Activated T-cell treated with anti-CD3 and anti-CD28 coated beads, Interleukin-2, amount 50 U/mL, for 4 hours (primary cell): ENCODE results near the gene SYNPO. TPM values are rescaled to one million over a fixed set of nuclear protein-coding genes. Genes with fewer than 3 reads are reported as not detected.

ENCODE experiments used
- ATAC-seq, 2 donors: fragments of 200-7000 bp; cut with Tn5 transposase; one replicate each; pipeline ENCODE4 v1.10.0; 2021
- DNase-seq: peaks from one replicate; pipeline ENCODE4 v3.0.0-alpha.2; 2020
- H3K27me3 Mint-ChIP-seq: one replicate; pipeline ENCODE4 v1.8.0; 2021; ENCODE audit warnings: low read depth, mixed read lengths
- H3K36me3 Mint-ChIP-seq: one replicate; pipeline ENCODE4 v1.8.0; 2022; ENCODE audit warnings: mixed read lengths; ENCODE audit not compliant: insufficient read depth
- H3K4me1 Mint-ChIP-seq: one replicate; pipeline ENCODE4 v1.8.0; 2021; ENCODE audit warnings: low read depth, mixed read lengths
- H3K4me3 Mint-ChIP-seq: one replicate; pipeline ENCODE4 v1.8.0; 2021; ENCODE audit warnings: mild to moderate bottlenecking, moderate library complexity, mixed read lengths
- H3K9me3 Mint-ChIP-seq: one replicate; pipeline ENCODE4 v1.8.0; 2021; ENCODE audit warnings: mixed read lengths
- total RNA-seq, 3 donors: library from RNA; stranded (reverse); gene quantifications; one replicate each; pipeline ENCODE4 v1.2.1, GENCODE V29; 2021

The SYNPO gene
- total RNA-seq, 3 donors from 2014 or later = 0.56 to 1.4 (median 0.79) TPM

DNA sequence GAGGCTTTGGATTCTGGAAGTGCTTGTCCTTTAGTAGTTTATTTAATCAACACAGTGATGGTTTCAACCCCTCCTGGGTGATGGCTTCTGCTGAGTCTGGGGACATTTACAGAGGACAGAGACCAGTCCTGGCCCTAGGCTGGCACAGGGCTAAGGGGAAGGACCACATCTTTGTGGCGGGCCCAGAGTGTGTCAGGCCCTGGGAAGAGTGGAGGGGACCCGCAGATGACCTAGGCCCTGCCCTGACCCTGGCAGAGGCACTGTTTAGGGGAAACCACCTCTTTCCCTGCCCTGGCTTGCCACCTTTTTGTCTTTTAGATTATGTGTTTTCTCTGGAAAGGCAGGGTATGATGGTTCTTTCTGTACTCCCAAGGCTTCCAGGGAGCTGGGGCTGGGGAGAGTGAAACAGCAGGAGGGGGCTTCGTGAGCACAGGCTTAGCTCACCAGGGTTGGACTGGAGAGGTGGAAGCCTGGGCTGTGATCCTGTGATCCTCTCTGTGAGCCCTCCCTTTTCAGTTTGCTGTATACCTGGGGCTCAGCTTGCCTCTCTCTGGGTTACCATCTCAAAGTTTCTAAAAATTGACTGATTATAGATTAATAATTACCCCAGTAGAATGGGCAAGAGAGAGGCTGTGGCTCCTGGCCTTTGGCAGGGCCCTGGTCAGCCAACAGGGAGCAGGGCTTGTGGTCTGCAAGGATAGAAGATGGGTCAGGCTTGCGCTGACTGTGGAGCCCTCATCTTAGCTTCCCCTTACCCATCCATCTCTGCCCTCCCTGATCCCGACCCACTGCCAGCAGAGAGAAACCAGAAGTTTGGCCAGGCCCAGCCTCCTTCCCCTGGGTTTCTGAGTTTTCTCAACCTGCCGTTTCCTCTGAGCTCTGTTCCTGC is 1.7 kb upstream of the SYNPO start:
- Mint-ChIP-seq H3K4me3 (no peak overlapping the region), H3K36me3 (no peaks in the 10 kb centered on the region), H3K9me3 (no peaks in the 10 kb centered on the region), H3K27me3 (peaks cover 15% of the 10 kb centered on the region), H3K4me1 (no peaks in the 10 kb centered on the region)
- DNase-seq = no peak
- peak in 1 of 2 donors; percentile 25 for ATAC-seq

DNA sequence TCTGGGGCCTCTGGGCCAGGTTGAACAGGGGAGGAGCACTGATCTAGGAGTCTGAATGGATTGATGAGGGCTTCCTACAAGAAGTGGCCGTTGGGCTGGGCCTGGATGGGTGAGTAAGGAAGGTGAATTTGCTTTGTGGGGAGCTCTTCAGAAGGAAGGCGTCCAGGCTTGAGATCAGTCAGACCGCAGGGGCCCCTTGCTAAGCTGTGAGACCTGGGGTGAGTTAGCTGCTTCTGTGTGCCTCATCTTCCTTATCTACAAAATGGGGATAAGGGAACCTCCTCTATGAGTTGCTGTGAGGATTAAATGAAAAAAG is 1.1 kb upstream of the SYNPO start:
- H3K27me3 Mint-ChIP-seq = peaks cover 15% of the 10 kb centered on the region
- H3K36me3 Mint-ChIP-seq = no peaks in the 10 kb centered on the region
- no peaks in the 10 kb centered on the region for H3K9me3 Mint-ChIP-seq
- peak in 1 of 2 donors; percentile 9 for ATAC-seq
- H3K4me1 Mint-ChIP-seq = no peaks in the 10 kb centered on the region
- H3K4me3 Mint-ChIP-seq = no peak overlapping the region
- no peak for DNase-seq

DNA sequence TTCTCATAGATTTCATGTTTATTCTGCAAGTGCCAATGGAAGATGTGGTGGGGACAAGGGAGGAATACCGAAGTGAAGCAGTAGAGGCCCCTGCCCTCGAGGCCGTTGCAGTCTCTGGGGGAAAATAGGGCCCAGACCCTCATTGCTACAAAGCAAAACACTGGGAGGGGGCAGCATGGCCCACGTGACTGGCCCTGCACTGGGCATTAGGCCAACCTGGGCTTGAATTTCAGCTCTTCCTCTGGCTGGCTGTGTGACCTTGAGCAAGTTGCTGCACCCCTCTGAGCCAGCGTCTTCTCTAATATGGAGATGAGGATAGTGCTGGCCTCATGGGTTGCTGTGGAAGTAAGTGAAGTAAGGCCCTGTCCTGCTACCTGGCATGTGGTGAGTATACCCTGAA is 709 bp upstream of the SYNPO start:
- DNase-seq (no peak), ATAC-seq (no peak)
- Mint-ChIP-seq H3K27me3 (peaks cover 15% of the 10 kb centered on the region), H3K36me3 (no peaks in the 10 kb centered on the region), H3K4me1 (no peaks in the 10 kb centered on the region), H3K4me3 (no peak overlapping the region), H3K9me3 (no peaks in the 10 kb centered on the region)

DNA sequence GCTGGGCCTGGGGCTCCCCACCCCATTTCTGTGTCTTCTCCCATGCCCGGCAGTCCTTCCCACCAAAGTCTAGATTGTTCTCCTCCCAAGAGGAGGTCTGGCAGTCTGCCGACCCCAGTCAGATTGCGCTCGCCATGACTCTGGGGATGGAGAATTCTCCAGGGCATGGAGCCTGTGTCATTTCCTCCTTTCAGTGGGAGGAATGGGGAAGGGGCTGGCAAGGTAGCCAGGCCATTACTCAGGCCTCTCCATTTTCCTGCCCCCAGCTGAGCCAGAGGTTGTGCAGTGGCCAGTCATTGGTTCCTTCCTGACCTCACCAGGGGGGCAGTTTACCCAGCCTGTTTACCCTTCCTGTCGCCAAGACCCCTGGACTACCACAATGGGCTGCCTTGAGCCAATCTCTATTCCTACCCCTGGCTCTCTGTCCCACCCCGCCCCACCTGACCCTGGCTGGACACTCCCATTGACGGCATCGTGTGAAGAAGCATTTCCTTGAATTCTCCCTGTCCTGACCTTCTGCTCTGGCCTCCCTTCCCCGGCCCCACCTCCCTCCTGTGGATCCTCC is 628 bp downstream of the SYNPO start:
- H3K4me1 Mint-ChIP-seq = no peaks in the 10 kb centered on the region

DNA sequence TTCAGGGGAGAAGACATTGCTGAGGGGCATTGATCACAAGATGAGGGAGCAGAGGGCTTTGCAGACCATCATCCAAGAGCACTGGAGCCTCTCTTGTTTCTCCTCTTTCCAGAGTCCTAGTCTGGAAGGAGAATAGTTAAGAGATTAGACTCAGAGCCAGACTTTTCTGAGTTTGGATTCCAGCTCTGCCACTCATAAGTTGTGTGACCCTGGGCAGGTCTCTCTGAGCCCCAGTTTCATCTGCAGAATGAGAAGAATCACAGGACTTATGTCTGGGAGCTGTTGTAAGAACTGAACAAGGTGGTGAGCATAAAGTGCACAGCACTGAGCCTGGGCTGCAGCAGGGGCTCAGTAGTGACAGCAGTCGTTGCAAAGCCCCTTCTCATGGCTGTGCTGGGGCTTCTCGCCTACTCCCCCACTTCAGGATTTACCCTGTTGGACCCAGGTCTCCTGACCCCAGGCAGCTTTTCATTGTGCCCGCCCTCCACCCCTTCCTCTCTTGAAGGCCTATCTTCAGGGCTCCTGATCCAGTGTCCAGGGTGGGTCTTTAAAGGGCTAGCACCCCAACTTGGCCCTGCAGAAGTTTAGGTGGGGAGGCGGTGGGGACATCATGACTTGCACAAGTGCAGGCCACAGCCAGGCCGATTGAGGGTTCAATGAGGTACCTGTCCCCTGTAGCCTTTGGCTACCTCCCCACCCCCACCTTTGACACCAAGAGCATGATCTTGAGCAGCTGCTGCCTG is 1.5 kb downstream of the SYNPO start:
- ATAC-seq (no peak), DNase-seq (no peak)
- Mint-ChIP-seq H3K4me1 (no peaks in the 10 kb centered on the region), H3K9me3 (no peaks in the 10 kb centered on the region), H3K36me3 (no peaks in the 10 kb centered on the region), H3K27me3 (peaks cover 4% of the 10 kb centered on the region), H3K4me3 (no peak overlapping the region)

More for the DNA sequence above, 628 bp downstream of the SYNPO start:
- Mint-ChIP-seq H3K4me3 (no peak overlapping the region), H3K36me3 (no peaks in the 10 kb centered on the region), H3K27me3 (peaks cover 10% of the 10 kb centered on the region), H3K9me3 (no peaks in the 10 kb centered on the region)
- DNase-seq = no peak
- no peak for ATAC-seq

DNA sequence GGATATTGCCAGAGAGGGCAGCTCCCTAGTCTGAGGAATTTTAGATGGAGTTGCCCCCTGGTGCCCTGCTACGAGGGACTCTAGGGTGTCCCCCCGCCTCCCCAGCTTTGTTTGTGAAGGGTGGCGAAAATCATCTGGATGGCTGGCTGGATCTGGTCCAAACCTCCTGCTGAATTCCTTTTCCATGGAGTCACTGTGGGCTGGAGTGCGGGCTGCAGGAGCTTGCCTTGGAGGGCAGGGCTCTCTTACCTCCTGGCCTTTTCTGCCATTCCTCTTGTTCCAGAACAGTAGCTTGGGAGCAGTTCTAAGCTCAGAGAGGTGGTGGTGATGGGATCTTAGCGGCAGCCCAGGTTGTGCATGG is 2.1 kb downstream of the SYNPO start:
- ATAC-seq = no peak
- no peak for DNase-seq
- Mint-ChIP-seq H3K4me3 (no peak overlapping the region), H3K36me3 (no peaks in the 10 kb centered on the region), H3K27me3 (peaks cover 4% of the 10 kb centered on the region), H3K9me3 (no peaks in the 10 kb centered on the region), H3K4me1 (no peaks in the 10 kb centered on the region)

DNA sequence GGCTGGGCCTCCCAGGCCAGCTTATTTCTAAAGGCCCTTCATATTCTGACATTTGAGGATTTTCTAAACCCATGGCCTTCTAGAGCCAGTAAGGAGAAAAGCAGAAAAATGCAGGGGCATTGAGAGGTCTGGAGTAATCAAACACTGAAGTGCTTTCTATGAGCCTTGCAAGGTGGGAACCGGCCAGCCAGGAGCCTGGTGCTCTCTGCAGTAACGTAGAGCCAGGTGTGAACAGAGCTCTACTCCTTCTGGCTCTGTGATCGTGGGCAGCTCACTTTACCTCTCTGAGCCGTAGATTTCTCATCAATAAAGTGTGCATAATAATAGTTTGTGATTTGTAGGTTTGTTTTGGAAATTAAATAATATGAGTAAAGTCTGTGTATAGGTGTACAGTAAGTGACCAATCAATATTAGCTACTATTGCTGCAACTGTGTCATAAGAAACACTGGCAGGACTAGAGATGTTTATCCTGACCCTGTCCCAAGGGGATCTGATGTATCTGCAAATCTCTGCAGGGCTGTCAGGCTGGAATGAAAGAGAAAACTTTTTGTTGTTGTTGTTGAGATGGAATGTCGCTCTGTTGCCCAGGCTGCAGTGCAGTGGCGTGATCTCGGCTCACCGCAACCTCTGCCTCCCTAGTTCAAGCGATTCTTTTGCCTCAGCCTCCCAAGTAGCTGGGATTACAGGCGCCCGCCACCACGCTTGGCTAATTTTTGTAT is 2.7 kb downstream of the SYNPO start:
- Mint-ChIP-seq H3K27me3 (peaks cover 4% of the 10 kb centered on the region), H3K36me3 (no peaks in the 10 kb centered on the region), H3K9me3 (no peaks in the 10 kb centered on the region), H3K4me3 (no peak overlapping the region), H3K4me1 (no peaks in the 10 kb centered on the region)
- ATAC-seq (no peak), DNase-seq (no peak)

DNA sequence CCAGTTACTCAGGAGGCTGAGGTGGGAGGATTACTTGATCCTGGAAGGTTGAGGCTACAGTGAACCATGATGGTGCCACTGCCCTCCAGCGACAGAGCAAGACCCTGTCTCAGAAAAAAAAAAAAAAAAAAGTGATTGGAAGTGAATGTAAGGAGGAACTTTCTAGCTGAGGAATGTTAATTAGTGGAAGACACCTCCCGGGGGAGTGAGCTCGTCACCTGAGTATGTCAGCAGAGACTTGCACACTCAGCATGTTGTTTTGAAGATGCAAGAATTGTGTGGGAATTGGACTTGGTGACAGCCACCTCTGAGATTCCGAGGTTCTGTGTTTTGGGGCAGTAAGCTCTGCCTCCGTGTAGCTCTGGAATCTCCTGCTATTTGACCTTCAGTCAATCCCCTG is 3.6 kb downstream of the SYNPO start:
- Mint-ChIP-seq H3K4me1 (no peaks in the 10 kb centered on the region), H3K9me3 (no peaks in the 10 kb centered on the region), H3K27me3 (peaks cover 4% of the 10 kb centered on the region), H3K36me3 (no peaks in the 10 kb centered on the region), H3K4me3 (no peak overlapping the region)
- DNase-seq = no peak
- no peak for ATAC-seq

DNA sequence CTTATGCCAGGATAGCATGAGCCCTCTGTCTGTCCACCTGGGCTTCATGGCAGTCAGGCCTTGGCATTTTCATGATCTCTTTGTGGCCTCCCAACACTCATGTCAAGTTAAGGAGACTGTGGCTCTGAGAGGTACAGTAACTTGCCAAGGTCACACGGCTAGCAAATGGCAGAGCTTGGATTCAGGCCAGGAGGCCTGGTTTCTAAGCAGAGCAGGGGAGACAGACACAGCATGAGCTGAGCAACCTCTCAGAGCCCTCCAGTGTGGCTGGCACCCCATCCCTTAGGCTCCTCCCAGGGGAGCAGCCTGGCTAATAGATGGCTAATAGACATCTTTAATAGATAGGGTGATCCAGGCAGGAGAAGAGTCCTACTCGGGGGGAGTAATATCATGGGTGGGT is 4.1 kb downstream of the SYNPO start:
- no peaks in the 10 kb centered on the region for H3K4me1 Mint-ChIP-seq
- no peaks in the 10 kb centered on the region for H3K9me3 Mint-ChIP-seq
- no peak overlapping the region for H3K4me3 Mint-ChIP-seq
- H3K27me3 Mint-ChIP-seq = peaks cover 4% of the 10 kb centered on the region
- ATAC-seq (no peak), DNase-seq (no peak)
- H3K36me3 Mint-ChIP-seq = no peaks in the 10 kb centered on the region

DNA sequence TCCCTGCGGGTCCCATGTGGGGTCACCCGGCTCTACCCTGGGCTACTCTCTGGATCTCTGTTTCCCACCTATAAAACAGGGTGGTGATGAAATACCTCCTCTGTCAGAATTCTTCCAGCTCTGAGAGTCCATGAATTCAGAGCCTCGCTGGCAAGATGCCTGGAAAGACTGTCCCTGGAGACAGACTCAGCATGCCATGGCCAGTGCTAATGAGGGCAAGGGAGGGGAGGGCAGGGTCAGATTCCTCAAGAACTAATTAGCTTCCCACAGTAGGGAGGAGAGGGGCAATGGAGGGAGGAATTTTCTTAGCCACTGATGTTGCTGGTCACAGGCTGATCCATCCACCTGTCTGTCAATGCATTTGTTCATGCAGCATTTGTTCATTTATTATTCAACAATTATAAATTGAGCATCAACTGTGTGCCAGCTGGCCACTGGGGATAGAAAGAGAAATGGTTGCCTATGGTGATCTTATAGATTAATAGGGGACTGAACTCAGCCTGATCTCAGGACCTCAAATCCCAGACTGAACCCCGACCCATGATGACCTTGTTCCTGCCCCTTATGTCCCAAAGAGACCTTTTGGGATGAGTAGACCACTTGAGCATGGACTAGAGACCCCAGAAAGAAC is 4.7 kb downstream of the SYNPO start:
- no peaks in the 10 kb centered on the region for H3K9me3 Mint-ChIP-seq
- H3K27me3 Mint-ChIP-seq = peaks cover 4% of the 10 kb centered on the region
- ATAC-seq (no peak), DNase-seq (no peak)
- no peak overlapping the region for H3K4me3 Mint-ChIP-seq
- H3K36me3 Mint-ChIP-seq = no peaks in the 10 kb centered on the region
- no peaks in the 10 kb centered on the region for H3K4me1 Mint-ChIP-seq

DNA sequence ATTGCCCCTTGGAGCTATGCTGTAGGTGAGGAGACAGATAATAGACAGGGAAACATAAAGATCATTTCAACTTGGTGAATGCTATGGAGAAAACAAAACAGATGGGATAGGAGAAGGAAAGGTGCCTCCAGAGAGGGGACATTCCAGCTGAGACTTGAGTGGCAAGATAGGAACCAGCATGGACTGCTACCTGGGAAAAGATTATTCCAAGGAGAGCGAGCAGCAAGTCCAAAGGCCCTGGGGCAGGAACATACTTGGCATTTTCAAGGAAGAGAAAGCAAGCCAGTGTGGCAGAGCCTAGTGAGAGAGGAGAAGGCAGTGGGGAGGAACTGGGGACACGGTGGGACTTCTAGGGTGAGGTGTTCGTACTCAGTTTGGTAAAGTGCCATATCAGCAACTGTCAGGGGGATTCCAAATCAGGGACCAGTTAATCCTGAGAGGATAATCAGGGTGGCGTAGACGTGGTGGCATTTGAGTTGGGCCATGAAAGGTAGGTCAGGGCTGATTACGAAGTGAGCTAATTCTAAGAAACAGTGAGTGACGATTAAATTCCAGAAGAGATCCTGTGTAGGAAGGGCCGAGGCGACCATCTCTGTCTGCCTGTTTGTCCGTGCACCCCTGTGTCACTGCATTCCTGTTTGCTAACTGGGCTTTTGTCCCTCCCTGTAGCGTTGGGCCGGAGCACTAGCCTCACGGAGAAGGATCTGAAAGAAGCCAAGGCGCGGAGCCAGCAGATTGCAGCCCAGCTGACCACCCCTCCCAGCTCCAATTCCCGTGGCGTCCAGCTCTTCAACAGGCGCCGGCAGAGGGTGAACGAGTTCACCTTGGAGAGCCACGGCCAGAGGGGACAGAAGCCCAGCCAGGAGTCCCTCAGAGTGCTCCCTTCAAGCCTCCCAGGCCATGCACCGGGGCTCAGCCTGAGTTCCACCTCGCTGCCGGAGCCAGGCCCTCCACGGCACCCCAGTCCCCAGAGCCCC is 7.1 kb downstream of the SYNPO start:
- Mint-ChIP-seq H3K4me3 (no peak overlapping the region), H3K27me3 (no peaks in the 10 kb centered on the region), H3K4me1 (no peaks in the 10 kb centered on the region), H3K36me3 (no peaks in the 10 kb centered on the region), H3K9me3 (no peaks in the 10 kb centered on the region)
- DNase-seq (no peak), ATAC-seq (no peak)

DNA sequence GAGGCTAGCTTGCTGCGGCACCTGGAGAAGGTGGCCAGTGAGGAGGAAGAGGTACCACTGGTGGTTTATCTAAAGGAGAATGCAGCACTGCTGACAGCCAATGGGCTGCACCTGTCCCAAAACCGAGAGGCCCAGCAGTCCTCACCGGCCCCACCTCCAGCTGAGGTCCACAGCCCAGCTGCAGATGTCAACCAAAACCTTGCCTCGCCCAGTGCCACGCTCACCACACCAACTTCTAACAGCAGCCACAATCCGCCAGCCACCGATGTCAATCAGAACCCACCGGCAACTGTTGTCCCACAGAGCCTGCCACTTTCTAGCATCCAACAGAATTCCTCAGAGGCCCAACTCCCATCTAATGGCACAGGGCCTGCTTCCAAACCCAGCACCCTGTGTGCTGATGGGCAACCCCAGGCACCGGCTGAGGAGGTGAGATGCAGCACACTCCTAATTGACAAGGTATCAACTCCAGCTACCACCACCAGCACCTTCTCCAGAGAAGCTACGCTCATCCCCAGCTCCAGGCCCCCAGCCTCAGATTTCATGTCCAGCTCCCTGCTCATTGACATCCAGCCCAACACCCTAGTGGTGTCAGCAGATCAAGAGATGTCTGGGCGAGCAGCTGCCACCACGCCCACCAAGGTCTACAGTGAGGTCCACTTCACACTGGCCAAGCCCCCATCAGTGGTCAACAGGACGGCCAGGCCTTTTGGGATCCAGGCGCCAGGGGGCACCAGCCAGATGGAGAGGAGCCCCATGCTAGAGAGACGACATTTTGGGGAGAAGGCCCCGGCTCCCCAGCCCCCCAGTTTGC is 8.0 kb downstream of the SYNPO start:
- Mint-ChIP-seq H3K4me3 (no peak overlapping the region), H3K4me1 (no peaks in the 10 kb centered on the region), H3K9me3 (no peaks in the 10 kb centered on the region), H3K36me3 (no peaks in the 10 kb centered on the region), H3K27me3 (no peaks in the 10 kb centered on the region)
- ATAC-seq (no peak), DNase-seq (no peak)
